HUDEP-2 (cell line): Measurements from ENCODE around the gene ERFE.
"Not testable (repeated sequence)": the region's sequence is repeated elsewhere in the genome, so short reads cannot be mapped to it uniquely, and the experiment has no call there.

Source experiments
- DNase-seq, 76 experiments: peaks; one replicate each; lab custom pipeline; 2025; ENCODE audit not compliant: unreplicated experiment in 76 of 76; lab: John Stamatoyannopoulos, UW

The ERFE gene

GRCh38 chr2:238166391-238167343, 7.9 kb downstream of the ERFE start:
- peak in 20 of 76 experiments; percentile 8 to 46 (median 26) for DNase-seq

- DNase-seq: peak in 1 of 76 experiments; percentile 42
Measured at GRCh38 chr2:238167344-238167715, 8.6 kb downstream of the ERFE start.

GRCh38 chr2:238167761-238168160, 9.0 kb downstream of the ERFE start:
- DNase-seq: peak in 33 of 76 experiments; percentile 8 to 68 (median 41)

GRCh38 chr2:238168196-238169047, 9.7 kb downstream of the ERFE start:
- DNase-seq: peak in 75 of 76 experiments; percentile 40 to 95 (median 82)

- DNase-seq: peak in 64 of 76 experiments; percentile 21 to 82 (median 58)
Measured at GRCh38 chr2:238169048-238169707, 10.4 kb downstream of the ERFE start.

GRCh38 chr2:238169708-238170251, 11.0 kb downstream of the ERFE start:
- peak in 12 of 76 experiments; percentile 13 to 66 (median 36) for DNase-seq

GRCh38 chr2:238170386-238171071, 11.8 kb downstream of the ERFE start:
- no peak for DNase-seq

- not testable (repeated sequence) for DNase-seq
Measured at GRCh38 chr2:238171072-238171431, 12.3 kb downstream of the ERFE start.

GRCh38 chr2:238171575-238172187, 12.9 kb downstream of the ERFE start:
- no peak for DNase-seq

- DNase-seq: no peak
Measured at GRCh38 chr2:238172439-238172838, 13.7 kb downstream of the ERFE start.

GRCh38 chr2:238173692-238174091, 14.9 kb downstream of the ERFE start:
- no peak for DNase-seq

GRCh38 chr2:238174291-238174690, 15.5 kb downstream of the ERFE start:
- no peak for DNase-seq

- no peak for DNase-seq
Measured at GRCh38 chr2:238174701-238175100, 15.9 kb downstream of the ERFE start.

- peak in 1 of 76 experiments; percentile 11 for DNase-seq
Measured at GRCh38 chr2:238176613-238177012, 17.8 kb downstream of the ERFE start.

GRCh38 chr2:238180554-238180953, 21.8 kb downstream of the ERFE start:
- DNase-seq: no peak

GRCh38 chr2:238182362-238182761, 23.6 kb downstream of the ERFE start:
- DNase-seq: no peak

GRCh38 chr2:238183821-238184220, 25.1 kb downstream of the ERFE start:
- DNase-seq: no peak

GRCh38 chr2:238187618-238188548, 29.1 kb downstream of the ERFE start:
- DNase-seq: no peak
